Glomerular visceral epithelial cell (primary cell): ENCODE results near the gene LGALS3BP.

Source experiments
- DNase-seq: peaks from one replicate; pipeline ENCODE4 v3.0.0-alpha.2; 2016; ENCODE audit errors: extremely low spot score

LGALS3BP gene

GRCh38 chr17:78939615-78940014 lies 40.1 kb downstream of the LGALS3BP start:
- DNase-seq = peak; percentile 48

DNA sequence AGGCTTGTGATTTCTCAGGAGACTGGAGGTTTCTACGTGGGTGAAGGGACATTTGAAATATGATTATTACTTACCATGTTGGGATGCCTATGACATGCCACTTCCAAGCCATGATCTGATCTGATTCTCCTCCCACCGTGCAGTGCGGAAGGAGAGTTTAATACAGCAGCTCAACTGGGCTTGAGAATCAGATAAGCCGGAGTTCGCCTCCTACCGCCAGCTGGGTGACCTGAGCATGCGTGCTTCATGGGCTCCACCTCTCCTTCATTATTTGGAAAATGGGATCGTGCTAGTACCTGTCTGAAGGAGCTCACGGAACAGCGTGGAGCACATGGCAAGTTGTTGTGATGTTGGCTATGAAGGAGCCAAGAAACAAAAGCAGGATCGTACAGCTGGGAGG lies 42.2 kb downstream of the LGALS3BP start:
- no peak for DNase-seq

- peak; percentile 93 for DNase-seq
Observed at GRCh38 chr17:78935419-78936323, 44.1 kb downstream of the LGALS3BP start.

DNA sequence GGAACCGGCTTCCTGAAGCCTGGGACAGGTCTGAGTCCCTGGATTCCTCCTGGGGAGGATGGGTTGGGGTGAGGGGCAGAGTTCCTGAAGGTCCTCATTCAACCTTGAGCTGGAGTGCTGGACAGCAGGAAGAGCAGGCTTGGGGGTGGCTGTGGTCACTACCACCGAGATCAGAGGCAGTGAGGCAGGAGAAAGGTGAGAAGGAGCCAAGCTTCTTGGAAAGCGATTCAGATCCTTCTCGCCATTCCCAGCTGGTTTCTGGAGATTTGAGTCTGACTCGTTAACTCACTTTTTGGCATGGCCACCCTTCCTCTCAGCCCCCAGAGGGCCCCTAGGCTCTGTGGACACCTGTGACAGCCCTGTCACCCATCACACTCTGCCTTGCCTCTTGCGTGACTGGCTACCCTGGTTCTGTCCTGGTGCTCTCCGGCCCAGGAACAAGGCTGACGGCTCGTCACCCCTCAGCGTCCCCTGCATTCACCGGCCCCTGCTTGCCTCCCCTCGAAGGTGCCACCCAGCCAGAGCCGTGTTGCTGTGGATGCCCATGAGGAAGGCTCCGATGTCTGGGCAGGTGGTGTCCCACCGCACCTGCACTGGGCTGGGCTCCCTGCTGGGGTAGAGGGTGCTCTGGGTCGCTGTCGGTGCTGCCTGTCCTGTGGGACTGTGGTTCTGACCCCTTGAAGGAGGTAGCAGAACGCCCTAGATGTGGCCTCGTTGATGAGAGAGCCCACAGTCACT lies 44.9 kb downstream of the LGALS3BP start:
- peak; percentile 74 for DNase-seq

DNA sequence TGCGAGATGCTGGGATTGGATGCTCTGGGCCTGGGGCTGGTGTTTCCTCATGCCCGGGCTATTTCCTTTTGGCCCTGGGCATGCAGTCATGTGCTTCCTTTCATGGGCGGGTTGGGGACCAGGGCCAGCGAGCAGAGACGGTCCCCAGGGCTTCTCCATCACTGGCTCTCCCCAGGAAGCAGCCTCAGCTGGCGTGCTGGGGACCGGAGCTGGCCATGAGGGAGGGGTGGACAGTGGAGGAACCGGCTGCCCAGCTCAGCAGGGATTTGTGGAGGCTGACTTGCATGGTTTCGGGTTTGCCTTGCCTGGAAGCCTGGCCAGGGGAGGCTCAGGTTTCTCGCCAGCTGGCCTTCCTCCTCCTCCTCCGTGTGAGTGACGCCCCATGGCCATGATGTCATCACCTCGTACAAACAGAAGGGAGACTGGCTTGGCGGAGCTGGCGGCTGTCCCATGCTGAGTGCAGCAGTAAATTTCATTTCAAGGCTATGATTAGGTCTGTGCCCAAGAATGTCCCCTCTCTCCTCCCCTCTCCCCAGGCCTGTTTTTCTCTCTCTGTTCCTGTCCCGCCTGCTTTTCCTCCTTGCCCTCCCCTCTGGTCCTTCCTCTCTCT lies 45.7 kb downstream of the LGALS3BP start:
- DNase-seq = peak; percentile 95

GRCh38 chr17:78933025-78933958 lies 46.4 kb downstream of the LGALS3BP start:
- DNase-seq = peak; percentile 92

DNA sequence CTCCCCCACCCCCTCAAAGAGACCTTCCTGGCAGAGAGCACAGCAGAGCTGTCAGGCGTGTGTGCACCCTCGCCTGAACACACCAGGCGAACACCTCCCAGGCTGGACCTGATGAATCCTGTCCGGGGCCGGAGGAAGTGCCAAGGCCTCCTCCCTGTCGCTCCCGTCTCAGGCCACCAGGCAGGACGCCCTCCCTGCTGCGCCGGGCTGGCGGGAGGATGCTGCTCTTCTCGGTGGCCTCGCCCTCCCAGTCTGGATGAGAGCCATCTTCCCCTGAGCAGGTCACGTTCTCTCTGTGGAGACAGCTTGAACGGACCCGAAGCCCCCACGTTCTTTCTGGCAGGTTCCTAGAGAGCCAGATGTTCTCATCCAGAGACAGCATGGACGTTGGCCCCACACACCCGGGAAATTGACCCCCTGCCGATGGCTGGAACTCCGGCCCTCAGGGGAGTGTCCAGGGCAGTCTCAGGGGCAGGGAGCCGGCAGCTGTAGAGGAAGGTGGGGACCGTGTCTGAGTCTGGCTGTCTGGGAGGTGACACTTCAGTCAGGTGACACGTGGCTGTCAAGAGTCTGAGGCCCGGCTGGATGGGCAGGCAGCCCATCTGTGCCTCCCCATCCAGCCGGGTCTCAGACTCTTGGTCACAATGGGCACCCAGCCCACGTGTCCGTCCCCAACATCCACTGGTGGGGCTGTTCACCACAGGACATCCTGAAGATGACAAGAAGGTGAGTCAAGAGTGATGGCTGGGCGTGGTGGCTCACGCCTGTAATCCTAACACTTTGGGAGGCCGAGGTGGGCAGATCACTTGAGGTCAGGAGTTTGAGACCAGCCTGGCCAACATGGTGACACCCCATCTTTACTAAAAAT lies 49.6 kb downstream of the LGALS3BP start:
- no peak for DNase-seq

DNA sequence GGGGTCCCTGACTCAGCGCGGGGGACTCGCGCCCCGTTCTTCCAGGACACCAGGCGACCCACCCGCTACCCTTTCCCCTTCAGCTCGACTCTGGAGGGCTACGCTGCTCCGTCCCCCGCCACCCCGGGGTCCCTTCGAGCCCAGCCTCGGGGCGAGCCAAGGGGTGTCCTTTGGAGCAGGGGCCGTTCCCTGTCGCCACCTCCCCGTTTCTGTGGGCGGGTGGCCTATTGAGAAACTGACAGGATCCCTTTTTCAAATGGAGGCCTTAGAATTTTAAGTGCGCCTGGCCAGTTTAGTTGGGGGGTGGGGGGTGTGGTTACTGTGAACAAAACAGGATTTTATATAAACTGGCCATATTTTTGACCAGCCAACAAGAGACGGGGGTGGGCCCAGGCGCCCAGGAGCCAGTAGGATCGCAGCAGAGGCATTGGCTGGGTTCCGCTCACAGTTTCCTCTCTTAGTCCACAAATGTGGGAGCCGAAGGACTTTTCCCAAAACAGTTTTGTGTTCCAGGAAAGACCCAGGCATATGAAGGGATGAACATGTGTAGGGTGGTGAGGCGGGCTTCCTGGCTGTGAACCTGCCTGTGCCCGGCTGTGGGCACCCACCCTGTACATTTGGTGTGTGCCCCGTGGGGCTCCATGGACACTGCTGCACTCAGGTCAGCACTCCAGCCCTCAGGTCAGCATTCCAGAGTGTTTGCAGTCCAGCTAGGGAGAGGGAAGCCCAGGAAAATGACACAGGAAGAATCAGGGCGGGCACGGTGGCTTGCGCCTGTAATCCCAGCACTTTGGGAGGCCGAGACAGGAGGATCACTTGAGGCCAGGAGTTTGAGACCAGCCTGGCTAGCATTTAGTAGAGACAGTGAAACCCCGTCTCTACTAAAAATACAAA lies 53.8 kb downstream of the LGALS3BP start:
- no peak for DNase-seq

- peak; percentile 88 for DNase-seq
Observed at GRCh38 chr17:78925234-78925633, 54.5 kb downstream of the LGALS3BP start, which contains the start of gene TIMP2. Gene TIMP2 (minus strand): TSS chr17:78925387. CDS start chr17:78925088, 299 bp downstream.

- DNase-seq = peak; percentile 36
Observed at GRCh38 chr17:78924481-78925151, 55.1 kb downstream of the LGALS3BP start.

DNA sequence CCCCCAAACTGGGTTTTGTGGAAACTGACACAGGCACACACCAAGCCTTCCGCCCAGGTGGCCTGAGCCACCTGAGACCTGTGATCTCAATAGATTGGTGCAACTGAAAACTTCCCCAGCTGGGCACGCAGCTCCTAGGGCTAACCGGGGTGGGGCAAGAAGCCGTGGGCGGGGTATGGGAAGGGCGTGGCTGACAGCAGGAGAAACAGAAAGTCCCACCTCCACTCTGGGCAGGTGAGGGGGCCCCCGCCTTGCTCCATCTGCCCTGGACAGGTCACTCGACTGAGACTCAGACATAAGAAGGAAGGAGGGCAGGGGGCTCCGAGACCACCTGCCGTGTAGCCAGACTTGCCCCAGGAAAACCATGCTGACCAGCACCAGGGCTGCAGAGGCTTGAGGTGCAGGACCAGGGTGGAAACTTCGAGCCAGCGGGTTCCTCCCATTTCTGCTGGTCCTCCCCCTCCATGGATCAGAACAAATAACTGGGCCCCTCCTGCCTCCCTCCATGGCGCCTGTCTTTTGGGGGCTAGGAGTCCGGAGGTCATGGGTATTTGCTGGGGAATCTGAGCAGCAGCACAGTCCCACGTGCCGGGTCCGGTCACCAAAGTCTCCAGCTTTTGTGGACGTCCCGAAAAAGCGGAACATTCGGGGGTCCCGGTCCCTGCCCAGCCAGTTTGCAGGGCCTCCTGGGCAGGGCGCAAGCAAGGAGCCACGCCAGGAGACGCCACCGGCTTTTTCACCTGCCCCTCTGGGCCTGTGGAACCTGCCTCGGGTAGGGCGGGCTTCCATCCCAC lies 55.9 kb downstream of the LGALS3BP start:
- peak; percentile 44 for DNase-seq

GRCh38 chr17:78922816-78923498 lies 56.8 kb downstream of the LGALS3BP start:
- no peak for DNase-seq

DNA sequence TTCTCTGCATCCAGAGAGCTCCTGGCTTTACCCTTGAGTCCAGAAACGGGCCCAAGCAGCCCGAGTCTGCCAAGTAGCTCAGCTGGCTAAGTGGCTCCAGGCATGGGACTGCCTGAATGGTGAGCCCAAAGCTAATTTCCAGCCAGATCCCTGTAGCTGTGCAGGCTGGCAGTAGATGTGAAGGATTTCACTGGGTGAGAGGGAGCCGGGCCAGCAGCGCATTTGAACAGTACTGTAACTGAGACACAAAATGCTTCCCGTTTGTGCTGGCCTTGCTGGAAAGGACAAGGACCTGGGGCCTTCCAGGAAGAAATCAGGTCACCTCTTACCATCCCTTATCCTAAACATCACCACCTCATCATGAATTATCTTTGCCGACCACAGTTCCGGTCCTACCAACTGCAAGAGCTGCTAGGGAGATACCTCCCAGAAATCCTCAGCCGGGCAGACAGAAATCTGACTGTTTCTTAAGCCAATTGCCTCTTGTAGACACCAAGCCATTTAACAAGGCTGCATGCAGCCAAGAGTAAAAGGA lies 58.2 kb downstream of the LGALS3BP start:
- no peak for DNase-seq
